ENCODE data around the gene SGPL1. TPM values are rescaled to one million over a fixed set of nuclear protein-coding genes. Genes with fewer than 3 reads are reported as not detected.

Gene SGPL1
- total RNA-seq, 1 donor from 2014 or later, result 40.0 TPM

GRCh38 chr10:70880077-70880534 lies 64.4 kb downstream of the SGPL1 start:
- DNase-seq (ENCODE audit: low spot score), result no peak

GRCh38 chr10:70884741-70885140 lies 69.0 kb downstream of the SGPL1 start:
- no peak for DNase-seq (ENCODE audit: low spot score)

- no peak for DNase-seq (ENCODE audit: low spot score)
Observed at GRCh38 chr10:70885481-70885880, 69.7 kb downstream of the SGPL1 start.

GRCh38 chr10:70885931-70886903 lies 70.5 kb downstream of the SGPL1 start:
- DNase-seq (ENCODE audit: low spot score), result no peak

GRCh38 chr10:70886921-70887665 lies 71.3 kb downstream of the SGPL1 start:
- no peak for DNase-seq (ENCODE audit: low spot score)

- DNase-seq (ENCODE audit: low spot score), result peak; percentile 93
Observed at GRCh38 chr10:70887804-70888800, 72.4 kb downstream of the SGPL1 start, which contains the start of gene PCBD1. Gene PCBD1 (minus strand): TSS chr10:70888565. CDS start chr10:70888533, 32 bp downstream.

- no peak for DNase-seq (ENCODE audit: low spot score)
Observed at GRCh38 chr10:70889291-70889690, 73.5 kb downstream of the SGPL1 start.

GRCh38 chr10:70890917-70891431 lies 75.2 kb downstream of the SGPL1 start:
- DNase-seq (ENCODE audit: low spot score), result no peak

- no peak for DNase-seq (ENCODE audit: low spot score)
Observed at GRCh38 chr10:70891627-70892026, 75.9 kb downstream of the SGPL1 start.

GRCh38 chr10:70892631-70893030 lies 76.9 kb downstream of the SGPL1 start:
- DNase-seq (ENCODE audit: low spot score), result no peak

- peak; percentile 74 for DNase-seq (ENCODE audit: low spot score)
Observed at GRCh38 chr10:70893227-70894006, 77.7 kb downstream of the SGPL1 start.

GRCh38 chr10:70894416-70894815 lies 78.7 kb downstream of the SGPL1 start:
- no peak for DNase-seq (ENCODE audit: low spot score)

- no peak for DNase-seq (ENCODE audit: low spot score)
Observed at GRCh38 chr10:70896551-70896950, 80.8 kb downstream of the SGPL1 start.

- no peak for DNase-seq (ENCODE audit: low spot score)
Observed at GRCh38 chr10:70898687-70899086, 82.9 kb downstream of the SGPL1 start.

- no peak for DNase-seq (ENCODE audit: low spot score)
Observed at GRCh38 chr10:70899096-70899495, 83.3 kb downstream of the SGPL1 start.

- DNase-seq (ENCODE audit: low spot score), result peak; percentile 67
Observed at GRCh38 chr10:70901276-70901878, 85.6 kb downstream of the SGPL1 start.

GRCh38 chr10:70902661-70903261 lies 87.0 kb downstream of the SGPL1 start:
- no peak for DNase-seq (ENCODE audit: low spot score)

GRCh38 chr10:70903262-70903921 lies 87.6 kb downstream of the SGPL1 start:
- DNase-seq (ENCODE audit: low spot score), result peak; percentile 90
